Kidney glomerular epithelial cell (primary cell): ENCODE data around the gene GNPDA1.

Source experiments
- DNase-seq: peaks from one replicate; lab custom pipeline; 2025; lab: John Stamatoyannopoulos, UW

The GNPDA1 gene

GRCh38 chr5:142023836-142024235 is 11.0 kb upstream of the GNPDA1 start:
- DNase-seq, result no peak

DNA sequence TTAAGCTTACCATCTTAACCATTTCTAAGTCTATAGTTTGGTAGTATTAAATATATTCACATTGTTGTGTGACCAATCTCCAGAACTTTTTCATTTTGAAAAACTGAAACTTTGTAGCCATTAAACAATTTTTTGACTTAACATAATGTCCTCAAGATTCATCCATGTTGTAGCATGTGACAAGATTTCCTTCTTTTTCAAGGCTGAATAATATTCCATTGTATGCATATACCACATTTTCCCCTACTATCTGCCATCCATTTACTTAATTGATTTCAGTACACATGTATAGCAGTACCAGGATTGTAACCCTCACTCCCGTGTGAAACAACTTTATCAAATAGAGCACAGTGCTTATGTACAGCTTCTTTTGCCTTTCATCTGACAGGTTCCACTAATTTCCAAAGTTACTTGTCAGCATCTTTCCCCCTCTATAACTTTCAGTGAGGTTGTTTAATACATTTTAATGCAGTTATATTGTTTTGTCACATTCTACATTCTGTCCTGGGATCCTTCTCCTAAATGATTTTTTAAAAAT is 7.4 kb upstream of the GNPDA1 start:
- DNase-seq, result no peak

- no peak for DNase-seq
These were observed 5.1 kb upstream of the GNPDA1 start for GRCh38 chr5:142017832-142018427.

DNA sequence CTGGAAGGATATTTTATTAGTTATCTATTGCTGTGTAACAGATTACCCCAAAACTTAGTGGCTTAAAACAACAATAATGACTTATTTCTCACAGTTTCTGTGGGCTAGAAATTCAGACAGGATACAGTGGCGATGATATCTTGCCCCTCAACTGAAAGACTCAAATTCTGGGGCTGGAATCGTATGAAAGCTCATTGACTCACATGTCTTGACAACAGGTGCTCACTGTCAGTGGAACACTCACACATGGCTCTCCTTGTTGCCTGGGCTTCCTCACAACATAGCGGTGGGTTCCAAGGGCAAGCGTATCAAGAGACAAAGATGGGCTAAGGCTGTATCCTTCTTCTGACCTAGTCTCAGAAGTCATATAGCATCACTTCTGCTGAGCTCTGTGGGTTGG is 3.7 kb upstream of the GNPDA1 start:
- DNase-seq, result no peak

GRCh38 chr5:142015781-142016533 is 3.1 kb upstream of the GNPDA1 start:
- peak; percentile 54 for DNase-seq

DNA sequence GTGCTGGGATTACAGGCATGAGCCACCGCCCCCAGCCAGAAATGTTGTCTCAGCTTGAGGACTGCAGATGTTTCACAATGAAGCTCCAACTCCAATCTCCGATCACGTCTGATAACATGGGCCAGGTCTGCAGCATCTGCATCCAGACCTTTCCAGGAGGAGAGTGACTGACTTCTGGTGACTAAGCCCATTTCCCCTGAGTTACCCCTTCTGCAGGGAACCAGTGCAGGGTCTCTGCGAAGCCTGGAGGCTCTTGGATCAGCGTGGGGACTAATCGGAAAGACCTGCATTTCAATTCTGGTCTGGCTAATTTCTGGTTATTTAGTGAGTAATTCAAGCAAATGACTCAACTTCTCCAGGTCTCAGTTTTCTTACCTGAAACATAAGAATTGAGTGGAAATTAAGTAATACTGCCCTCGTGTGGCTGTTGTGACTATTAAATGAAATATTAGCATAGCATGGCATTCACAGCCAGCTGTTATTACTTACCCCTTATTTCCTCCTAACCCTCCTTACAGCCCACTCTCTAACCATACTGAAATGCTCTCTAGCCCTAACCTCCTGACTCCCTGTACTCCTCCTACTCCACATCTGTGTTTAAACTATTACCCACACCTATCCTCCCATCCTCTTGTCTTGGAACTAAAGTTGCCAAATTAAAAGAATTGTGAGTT is 2.2 kb upstream of the GNPDA1 start:
- DNase-seq, result peak; percentile 60

- no peak for DNase-seq
These were observed 1.1 kb upstream of the GNPDA1 start for GRCh38 chr5:142013734-142014521.

- no peak for DNase-seq
These were observed 541 bp downstream of the GNPDA1 start for GRCh38 chr5:142012186-142012785.

DNA sequence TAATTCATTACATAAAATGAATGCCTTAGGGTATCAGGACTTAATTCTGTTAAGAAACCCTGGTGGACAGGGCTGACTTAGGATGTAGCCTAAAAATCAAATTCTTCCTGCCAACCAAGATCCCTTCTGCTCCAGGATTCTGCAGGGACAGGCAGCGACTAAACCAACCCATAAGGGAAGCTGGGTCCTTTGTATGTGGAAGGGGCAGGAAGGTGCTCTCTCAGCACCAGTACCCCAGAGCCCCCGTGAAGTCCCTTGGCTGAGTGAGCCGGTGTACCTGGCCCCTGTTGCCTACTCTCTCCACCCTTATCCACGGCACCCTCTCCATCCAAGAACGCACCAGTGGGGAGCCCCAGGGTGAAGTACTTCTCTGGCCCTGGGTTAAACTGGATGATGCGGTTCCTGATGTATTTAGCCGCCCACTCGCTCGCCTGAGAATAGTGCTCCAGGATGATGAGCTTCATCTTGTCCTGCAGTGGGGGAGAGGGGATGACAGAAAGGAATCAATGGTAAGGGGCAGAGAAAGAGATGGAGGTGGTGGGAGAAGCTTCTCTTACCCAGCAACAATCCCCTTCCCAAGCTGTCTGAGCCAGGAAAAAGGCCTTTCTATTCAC is 1.1 kb downstream of the GNPDA1 start:
- DNase-seq, result no peak

- no peak for DNase-seq
These were observed 2.9 kb downstream of the GNPDA1 start for GRCh38 chr5:142009886-142010285.

DNA sequence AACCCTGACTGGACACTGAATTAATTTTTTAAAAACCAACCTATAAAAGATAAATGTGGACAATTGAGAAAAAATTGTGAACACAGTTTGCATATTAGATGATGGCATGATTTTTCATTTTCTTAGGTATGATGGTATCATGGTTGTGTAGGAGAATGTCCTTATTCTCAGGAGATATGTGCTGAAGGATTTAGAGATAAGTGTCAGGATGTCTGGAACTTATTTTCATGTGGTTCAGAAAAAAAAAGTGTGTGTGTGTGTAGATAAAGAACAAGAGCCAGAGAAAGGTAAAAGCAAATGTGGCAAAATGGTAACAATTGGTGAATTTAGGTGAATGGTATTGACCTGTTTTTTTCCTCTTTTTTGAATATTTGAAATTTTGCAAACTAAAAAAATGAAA is 4.0 kb downstream of the GNPDA1 start:
- DNase-seq, result no peak

- no peak for DNase-seq
These were observed 5.6 kb downstream of the GNPDA1 start for GRCh38 chr5:142007237-142007544.

GRCh38 chr5:142006363-142007236 is 6.2 kb downstream of the GNPDA1 start:
- DNase-seq, result no peak

GRCh38 chr5:142003266-142003800 is 9.5 kb downstream of the GNPDA1 start:
- no peak for DNase-seq

DNA sequence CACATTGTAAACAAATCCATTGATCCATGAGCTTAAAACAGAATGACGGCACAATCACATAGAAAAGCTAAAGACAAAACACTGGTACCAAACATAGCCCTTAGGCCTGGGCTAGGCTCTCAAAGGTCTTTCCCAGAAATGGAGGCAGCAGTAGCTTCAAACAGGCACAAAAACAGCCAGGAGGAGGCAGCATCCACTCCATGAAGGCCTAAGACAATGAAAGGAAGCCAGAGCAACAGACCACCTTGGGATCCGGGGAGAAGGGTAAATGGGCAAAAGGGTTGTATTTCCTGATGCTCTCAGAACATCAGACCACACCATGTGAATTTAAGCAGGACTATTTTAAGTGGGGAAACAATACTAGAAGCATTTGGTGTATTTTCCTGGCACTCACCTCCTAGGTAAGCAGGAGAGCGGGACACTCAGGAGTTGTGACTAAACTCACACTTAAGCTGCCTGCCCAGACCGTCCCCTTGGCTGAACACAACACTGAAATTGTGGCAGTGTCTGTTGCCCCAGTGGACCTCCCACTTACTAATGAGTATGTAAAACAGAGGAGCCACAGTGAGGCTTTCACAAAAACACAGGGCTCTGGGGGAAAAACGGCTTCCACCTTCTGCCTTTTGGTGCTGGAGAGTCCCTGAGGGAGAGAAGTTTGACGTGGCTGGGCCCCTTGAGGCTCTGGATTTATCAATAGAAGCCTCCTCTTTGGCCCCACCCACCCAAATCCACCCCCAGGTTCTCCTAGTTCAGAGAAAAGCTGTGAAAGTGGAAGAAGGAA is 11.9 kb downstream of the GNPDA1 start:
- no peak for DNase-seq

DNA sequence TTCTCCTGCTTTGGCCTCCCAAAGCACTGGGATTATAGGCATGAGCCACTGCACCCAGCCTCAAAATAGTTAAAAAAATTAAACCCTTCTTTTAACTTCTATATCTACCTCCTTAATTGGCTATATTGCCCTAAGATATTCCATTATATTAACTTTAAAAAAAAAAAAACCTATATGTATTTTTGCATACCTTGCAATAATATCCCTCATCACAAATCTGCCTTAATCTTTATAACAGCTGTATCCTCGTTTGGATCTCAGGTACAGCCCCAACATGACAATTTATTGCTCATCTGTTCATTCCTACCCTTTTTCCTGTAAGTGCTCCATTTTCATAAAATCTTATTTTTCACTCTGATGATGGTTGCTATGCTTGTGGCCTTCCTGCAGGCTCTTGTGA is 12.7 kb downstream of the GNPDA1 start:
- DNase-seq, result no peak

DNA sequence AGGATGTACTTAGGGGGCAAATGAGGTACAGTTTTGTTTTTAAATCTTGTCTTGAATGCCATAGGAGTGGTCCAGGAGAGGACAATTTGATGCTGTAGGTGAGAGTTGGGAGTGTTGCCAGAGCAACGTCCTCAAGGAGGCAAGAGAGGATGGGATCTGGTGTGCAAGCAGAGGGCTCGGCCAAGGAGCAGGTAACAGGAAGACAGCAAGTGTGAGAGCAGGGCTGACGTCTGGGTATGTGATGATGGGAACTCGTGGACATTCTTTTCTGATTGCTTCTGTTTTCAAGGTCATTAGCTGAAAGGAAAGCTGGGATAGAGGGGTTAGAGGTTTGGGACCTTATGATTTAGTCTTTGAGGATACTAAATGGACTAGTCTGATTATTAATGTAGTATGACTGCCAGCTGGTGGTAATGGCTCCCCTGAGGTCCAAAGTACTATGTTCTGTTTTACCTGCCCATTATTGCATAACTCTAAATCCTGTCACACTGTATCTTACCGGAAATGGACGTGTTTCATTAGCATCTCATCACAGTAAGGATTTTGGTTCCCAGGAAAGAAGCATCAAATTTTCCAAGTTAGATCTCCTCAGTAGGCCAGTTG is 15.4 kb downstream of the GNPDA1 start:
- no peak for DNase-seq

GRCh38 chr5:141995656-141996055 is 17.2 kb downstream of the GNPDA1 start:
- DNase-seq, result no peak

GRCh38 chr5:141994511-141995136 is 18.2 kb downstream of the GNPDA1 start:
- no peak for DNase-seq
